Measurements from ENCODE around the gene CACNA2D3. TPM values are rescaled to one million over a fixed set of nuclear protein-coding genes. Genes with fewer than 3 reads are reported as not detected.
A peak's percentile ranks its signal among the peaks of the same experiment; 100 is the strongest.

The CACNA2D3 gene
- total and polyA plus RNA-seq, 4 donors = 0.06 to 0.37 (median 0.08) TPM; not detected in 1

DNA sequence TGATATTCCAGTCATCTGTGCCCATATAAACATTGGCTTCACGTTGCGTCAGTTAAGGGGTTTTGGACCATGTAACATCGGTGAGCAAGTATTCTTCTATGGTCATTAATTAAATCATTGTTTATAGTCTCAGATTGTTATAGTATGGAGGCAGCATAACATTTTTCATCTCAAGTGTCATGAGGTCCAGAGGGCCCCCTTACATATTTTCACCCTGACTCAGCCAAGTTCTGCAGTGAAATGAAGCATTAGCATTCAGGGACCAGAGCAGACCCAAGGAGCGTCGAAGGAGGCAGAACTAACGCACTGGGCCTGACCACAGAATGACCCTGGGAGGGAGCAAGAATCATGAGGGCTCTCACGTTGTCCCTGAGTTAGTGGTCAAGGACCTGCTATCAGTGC lies 634.0 kb downstream of the CACNA2D3 start:
- no peaks in the 10 kb centered on the region for H3K9me3 ChIP-seq (ENCODE audit: control insufficient read depth in 4 of 4, low read length in 3 of 4)
- no peak overlapping the region for H3K27ac ChIP-seq (ENCODE audit: low read depth in 1 of 2, low read length in 2 of 2)
- no peak for DNase-seq (ENCODE audit: low spot score)
- TF ChIP-seq TAF1 (conservative IDR thresholded peaks at IDR 0.05) = no peak
- peak in 1 of 2 donors; percentile 65 for TF ChIP-seq RXRA (IDR thresholded peaks at IDR 0.05)
- TF ChIP-seq JUND (IDR thresholded peaks at IDR 0.05) = no peak
- TF ChIP-seq FOXA2 (IDR thresholded peaks at IDR 0.05) = no peak
- TF ChIP-seq, protein P1, sequence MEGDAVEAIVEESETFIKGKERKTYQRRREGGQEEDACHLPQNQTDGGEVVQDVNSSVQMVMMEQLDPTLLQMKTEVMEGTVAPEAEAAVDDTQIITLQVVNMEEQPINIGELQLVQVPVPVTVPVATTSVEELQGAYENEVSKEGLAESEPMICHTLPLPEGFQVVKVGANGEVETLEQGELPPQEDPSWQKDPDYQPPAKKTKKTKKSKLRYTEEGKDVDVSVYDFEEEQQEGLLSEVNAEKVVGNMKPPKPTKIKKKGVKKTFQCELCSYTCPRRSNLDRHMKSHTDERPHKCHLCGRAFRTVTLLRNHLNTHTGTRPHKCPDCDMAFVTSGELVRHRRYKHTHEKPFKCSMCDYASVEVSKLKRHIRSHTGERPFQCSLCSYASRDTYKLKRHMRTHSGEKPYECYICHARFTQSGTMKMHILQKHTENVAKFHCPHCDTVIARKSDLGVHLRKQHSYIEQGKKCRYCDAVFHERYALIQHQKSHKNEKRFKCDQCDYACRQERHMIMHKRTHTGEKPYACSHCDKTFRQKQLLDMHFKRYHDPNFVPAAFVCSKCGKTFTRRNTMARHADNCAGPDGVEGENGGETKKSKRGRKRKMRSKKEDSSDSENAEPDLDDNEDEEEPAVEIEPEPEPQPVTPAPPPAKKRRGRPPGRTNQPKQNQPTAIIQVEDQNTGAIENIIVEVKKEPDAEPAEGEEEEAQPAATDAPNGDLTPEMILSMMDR (IDR thresholded peaks at IDR 0.05; ENCODE audit: low read depth, low read length, missing input control) = no peak
- no peak for TF ChIP-seq RAD21 (IDR thresholded peaks at IDR 0.05)
- H3K9ac ChIP-seq (ENCODE audit: low read depth in 1 of 2, low read length in 2 of 2) = no peak overlapping the region
- H3K4me1 ChIP-seq (ENCODE audit: control insufficient read depth in 4 of 4, insufficient read depth in 4 of 4, low read length in 3 of 4) = no peaks in the 10 kb centered on the region
- H3K36me3 ChIP-seq (ENCODE audit: control insufficient read depth in 4 of 4, insufficient read depth in 3 of 4, low read depth in 1 of 4, low read length in 3 of 4) = no peaks in the 10 kb centered on the region
- 81% methylated on average over 7 of the region's 7 CpGs for WGBS
- no peaks in the 10 kb centered on the region for H3K27me3 ChIP-seq (ENCODE audit: control insufficient read depth in 4 of 4, insufficient read depth in 4 of 4, low read length in 3 of 4)
- H3K4me3 ChIP-seq (ENCODE audit: low read depth in 1 of 3, low read length in 3 of 3) = no peak overlapping the region

DNA sequence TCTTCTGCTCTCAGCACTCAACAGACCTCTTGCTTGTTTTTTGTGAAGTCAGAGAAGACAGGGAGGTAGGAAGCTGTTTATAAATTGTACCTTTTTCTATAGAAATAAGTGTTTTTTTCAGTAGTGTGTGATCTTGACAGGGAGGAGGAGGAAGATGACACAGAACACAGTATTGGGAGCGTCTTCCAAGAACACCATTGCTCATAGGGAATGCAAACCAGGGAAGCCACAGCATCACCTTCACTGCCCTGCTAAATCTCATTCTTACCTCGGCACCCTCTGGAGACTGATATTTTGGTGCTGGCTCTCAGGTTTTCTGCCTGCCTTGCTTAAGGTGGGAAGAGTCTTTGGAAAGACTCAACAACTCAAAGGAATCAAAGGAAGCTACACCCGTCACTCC lies 636.1 kb downstream of the CACNA2D3 start:
- Histone ChIP-seq H3K27me3 (ENCODE audit: control insufficient read depth in 4 of 4, insufficient read depth in 4 of 4, low read length in 3 of 4) (no peaks in the 10 kb centered on the region), H3K27ac (ENCODE audit: low read depth in 1 of 2, low read length in 2 of 2) (no peak overlapping the region), H3K4me1 (ENCODE audit: control insufficient read depth in 4 of 4, insufficient read depth in 4 of 4, low read length in 3 of 4) (no peaks in the 10 kb centered on the region), H3K9ac (ENCODE audit: low read depth in 1 of 2, low read length in 2 of 2) (no peak overlapping the region), H3K4me3 (ENCODE audit: low read depth in 1 of 3, low read length in 3 of 3) (no peak overlapping the region), H3K9me3 (ENCODE audit: control insufficient read depth in 4 of 4, low read length in 3 of 4) (no peaks in the 10 kb centered on the region), H3K36me3 (ENCODE audit: control insufficient read depth in 4 of 4, insufficient read depth in 3 of 4, low read depth in 1 of 4, low read length in 3 of 4) (no peaks in the 10 kb centered on the region)
- WGBS = 88% methylated on average over 3 of the region's 3 CpGs
- no peak for TF ChIP-seq GABPA (IDR thresholded peaks at IDR 0.05 in 1 of 2, conservative IDR thresholded peaks at IDR 0.05 in 1 of 2)
- no peak for TF ChIP-seq FOXA2 (IDR thresholded peaks at IDR 0.05)
- TF ChIP-seq SP1 (IDR thresholded peaks at IDR 0.05) = no peak
- TF ChIP-seq YY1 (IDR thresholded peaks at IDR 0.05) = no peak
- TF ChIP-seq, protein P2, sequence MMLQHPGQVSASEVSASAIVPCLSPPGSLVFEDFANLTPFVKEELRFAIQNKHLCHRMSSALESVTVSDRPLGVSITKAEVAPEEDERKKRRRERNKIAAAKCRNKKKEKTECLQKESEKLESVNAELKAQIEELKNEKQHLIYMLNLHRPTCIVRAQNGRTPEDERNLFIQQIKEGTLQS (IDR thresholded peaks at IDR 0.05) = no peak
- no peak for TF ChIP-seq NR2F2 (IDR thresholded peaks at IDR 0.05)
- TF ChIP-seq, protein P3, sequence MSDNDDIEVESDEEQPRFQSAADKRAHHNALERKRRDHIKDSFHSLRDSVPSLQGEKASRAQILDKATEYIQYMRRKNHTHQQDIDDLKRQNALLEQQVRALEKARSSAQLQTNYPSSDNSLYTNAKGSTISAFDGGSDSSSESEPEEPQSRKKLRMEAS (IDR thresholded peaks at IDR 0.05) = no peak
- TF ChIP-seq, protein P4, sequence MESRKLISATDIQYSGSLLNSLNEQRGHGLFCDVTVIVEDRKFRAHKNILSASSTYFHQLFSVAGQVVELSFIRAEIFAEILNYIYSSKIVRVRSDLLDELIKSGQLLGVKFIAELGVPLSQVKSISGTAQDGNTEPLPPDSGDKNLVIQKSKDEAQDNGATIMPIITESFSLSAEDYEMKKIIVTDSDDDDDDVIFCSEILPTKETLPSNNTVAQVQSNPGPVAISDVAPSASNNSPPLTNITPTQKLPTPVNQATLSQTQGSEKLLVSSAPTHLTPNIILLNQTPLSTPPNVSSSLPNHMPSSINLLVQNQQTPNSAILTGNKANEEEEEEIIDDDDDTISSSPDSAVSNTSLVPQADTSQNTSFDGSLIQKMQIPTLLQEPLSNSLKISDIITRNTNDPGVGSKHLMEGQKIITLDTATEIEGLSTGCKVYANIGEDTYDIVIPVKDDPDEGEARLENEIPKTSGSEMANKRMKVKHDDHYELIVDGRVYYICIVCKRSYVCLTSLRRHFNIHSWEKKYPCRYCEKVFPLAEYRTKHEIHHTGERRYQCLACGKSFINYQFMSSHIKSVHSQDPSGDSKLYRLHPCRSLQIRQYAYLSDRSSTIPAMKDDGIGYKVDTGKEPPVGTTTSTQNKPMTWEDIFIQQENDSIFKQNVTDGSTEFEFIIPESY (IDR thresholded peaks at IDR 0.05) = no peak
- TF ChIP-seq HNF4A (conservative IDR thresholded peaks at IDR 0.05) = no peak
- no peak for TF ChIP-seq RAD21 (IDR thresholded peaks at IDR 0.05)
- TF ChIP-seq, protein P1 (IDR thresholded peaks at IDR 0.05; ENCODE audit: low read depth, low read length, missing input control) = no peak
- no peak for TF ChIP-seq EGR1 (IDR thresholded peaks at IDR 0.05; ENCODE audit: low read depth in 2 of 2)
- TF ChIP-seq HNF4G (IDR thresholded peaks at IDR 0.05) = no peak
- TF ChIP-seq TAF1 (conservative IDR thresholded peaks at IDR 0.05) = no peak
- TF ChIP-seq, protein P5, sequence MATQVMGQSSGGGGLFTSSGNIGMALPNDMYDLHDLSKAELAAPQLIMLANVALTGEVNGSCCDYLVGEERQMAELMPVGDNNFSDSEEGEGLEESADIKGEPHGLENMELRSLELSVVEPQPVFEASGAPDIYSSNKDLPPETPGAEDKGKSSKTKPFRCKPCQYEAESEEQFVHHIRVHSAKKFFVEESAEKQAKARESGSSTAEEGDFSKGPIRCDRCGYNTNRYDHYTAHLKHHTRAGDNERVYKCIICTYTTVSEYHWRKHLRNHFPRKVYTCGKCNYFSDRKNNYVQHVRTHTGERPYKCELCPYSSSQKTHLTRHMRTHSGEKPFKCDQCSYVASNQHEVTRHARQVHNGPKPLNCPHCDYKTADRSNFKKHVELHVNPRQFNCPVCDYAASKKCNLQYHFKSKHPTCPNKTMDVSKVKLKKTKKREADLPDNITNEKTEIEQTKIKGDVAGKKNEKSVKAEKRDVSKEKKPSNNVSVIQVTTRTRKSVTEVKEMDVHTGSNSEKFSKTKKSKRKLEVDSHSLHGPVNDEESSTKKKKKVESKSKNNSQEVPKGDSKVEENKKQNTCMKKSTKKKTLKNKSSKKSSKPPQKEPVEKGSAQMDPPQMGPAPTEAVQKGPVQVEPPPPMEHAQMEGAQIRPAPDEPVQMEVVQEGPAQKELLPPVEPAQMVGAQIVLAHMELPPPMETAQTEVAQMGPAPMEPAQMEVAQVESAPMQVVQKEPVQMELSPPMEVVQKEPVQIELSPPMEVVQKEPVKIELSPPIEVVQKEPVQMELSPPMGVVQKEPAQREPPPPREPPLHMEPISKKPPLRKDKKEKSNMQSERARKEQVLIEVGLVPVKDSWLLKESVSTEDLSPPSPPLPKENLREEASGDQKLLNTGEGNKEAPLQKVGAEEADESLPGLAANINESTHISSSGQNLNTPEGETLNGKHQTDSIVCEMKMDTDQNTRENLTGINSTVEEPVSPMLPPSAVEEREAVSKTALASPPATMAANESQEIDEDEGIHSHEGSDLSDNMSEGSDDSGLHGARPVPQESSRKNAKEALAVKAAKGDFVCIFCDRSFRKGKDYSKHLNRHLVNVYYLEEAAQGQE (IDR thresholded peaks at IDR 0.05) = no peak
- no peak for TF ChIP-seq FOXA1 (IDR thresholded peaks at IDR 0.05)
- TF ChIP-seq JUND (IDR thresholded peaks at IDR 0.05) = no peak
- DNase-seq (ENCODE audit: low spot score) = no peak
